ENCODE results near the gene OBP2B. TPM values are rescaled to one million over a fixed set of nuclear protein-coding genes. Genes with fewer than 3 reads are reported as not detected.
"Not testable (repeated sequence)": the region's sequence is repeated elsewhere in the genome, so short reads cannot be mapped to it uniquely, and the experiment has no call there.

OBP2B gene
- polyA plus RNA-seq, 2 of the 4 experiments (the other 2 are of a cell fraction): not detected

- CTCF ChIA-PET: no interaction called here
- DNase-seq (ENCODE audit: low read depth in 1 of 2, low spot score in 1 of 2): no peak
- no peak for ATAC-seq
- 0 out of 3 replicates have a peak, but pooled peaks cover 2% of the 10 kb centered on the region for H3K9me3 ChIP-seq
- H3K4me1 ChIP-seq: no peaks in the 10 kb centered on the region
- 73% methylated on average over 30 of the region's 32 CpGs for WGBS (ENCODE audit: missing lambda C conversion rate)
- H3K4me3 ChIP-seq: no peak overlapping the region
- TF ChIP-seq TP53 (CRISPR knock-in tag; IDR thresholded peaks at IDR 0.05): no peak
- TF ChIP-seq FOSL2 (IDR thresholded peaks at IDR 0.05): no peak
- TF ChIP-seq FOSL2 (CRISPR knock-in tag; IDR thresholded peaks at IDR 0.05): no peak
- no peak for TF ChIP-seq ZNF302 (CRISPR knock-in tag; IDR thresholded peaks at IDR 0.05)
- TF ChIP-seq, protein P1, sequence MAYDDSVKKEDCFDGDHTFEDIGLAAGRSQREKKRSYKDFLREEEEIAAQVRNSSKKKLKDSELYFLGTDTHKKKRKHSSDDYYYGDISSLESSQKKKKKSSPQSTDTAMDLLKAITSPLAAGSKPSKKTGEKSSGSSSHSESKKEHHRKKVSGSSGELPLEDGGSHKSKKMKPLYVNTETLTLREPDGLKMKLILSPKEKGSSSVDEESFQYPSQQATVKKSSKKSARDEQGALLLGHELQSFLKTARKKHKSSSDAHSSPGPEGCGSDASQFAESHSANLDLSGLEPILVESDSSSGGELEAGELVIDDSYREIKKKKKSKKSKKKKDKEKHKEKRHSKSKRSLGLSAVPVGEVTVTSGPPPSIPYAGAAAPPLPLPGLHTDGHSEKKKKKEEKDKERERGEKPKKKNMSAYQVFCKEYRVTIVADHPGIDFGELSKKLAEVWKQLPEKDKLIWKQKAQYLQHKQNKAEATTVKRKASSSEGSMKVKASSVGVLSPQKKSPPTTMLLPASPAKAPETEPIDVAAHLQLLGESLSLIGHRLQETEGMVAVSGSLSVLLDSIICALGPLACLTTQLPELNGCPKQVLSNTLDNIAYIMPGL (CRISPR knock-in tag; IDR thresholded peaks at IDR 0.05; ENCODE audit: borderline replicate concordance): no peak
- no peak for TF ChIP-seq TFCP2L1 (CRISPR knock-in tag; IDR thresholded peaks at IDR 0.05)
- TF ChIP-seq, protein P2, sequence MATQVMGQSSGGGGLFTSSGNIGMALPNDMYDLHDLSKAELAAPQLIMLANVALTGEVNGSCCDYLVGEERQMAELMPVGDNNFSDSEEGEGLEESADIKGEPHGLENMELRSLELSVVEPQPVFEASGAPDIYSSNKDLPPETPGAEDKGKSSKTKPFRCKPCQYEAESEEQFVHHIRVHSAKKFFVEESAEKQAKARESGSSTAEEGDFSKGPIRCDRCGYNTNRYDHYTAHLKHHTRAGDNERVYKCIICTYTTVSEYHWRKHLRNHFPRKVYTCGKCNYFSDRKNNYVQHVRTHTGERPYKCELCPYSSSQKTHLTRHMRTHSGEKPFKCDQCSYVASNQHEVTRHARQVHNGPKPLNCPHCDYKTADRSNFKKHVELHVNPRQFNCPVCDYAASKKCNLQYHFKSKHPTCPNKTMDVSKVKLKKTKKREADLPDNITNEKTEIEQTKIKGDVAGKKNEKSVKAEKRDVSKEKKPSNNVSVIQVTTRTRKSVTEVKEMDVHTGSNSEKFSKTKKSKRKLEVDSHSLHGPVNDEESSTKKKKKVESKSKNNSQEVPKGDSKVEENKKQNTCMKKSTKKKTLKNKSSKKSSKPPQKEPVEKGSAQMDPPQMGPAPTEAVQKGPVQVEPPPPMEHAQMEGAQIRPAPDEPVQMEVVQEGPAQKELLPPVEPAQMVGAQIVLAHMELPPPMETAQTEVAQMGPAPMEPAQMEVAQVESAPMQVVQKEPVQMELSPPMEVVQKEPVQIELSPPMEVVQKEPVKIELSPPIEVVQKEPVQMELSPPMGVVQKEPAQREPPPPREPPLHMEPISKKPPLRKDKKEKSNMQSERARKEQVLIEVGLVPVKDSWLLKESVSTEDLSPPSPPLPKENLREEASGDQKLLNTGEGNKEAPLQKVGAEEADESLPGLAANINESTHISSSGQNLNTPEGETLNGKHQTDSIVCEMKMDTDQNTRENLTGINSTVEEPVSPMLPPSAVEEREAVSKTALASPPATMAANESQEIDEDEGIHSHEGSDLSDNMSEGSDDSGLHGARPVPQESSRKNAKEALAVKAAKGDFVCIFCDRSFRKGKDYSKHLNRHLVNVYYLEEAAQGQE (IDR thresholded peaks at IDR 0.05): no peak
- TF ChIP-seq USF2 (IDR thresholded peaks at IDR 0.05): no peak
- TF ChIP-seq ZFP36 (IDR thresholded peaks at IDR 0.05; ENCODE audit: borderline replicate concordance, partially characterized antibody): no peak
- TF ChIP-seq MYC (IDR thresholded peaks at IDR 0.05; ENCODE audit: borderline replicate concordance, low read length): no peak
- no peak for TF ChIP-seq FOSB (CRISPR knock-in tag; IDR thresholded peaks at IDR 0.05)
- no peak for FAIRE-seq
- H3K4me2 ChIP-seq: no peak overlapping the region
- POLR2A ChIA-PET: no interaction called here
- no peak overlapping the region for H3K27ac ChIP-seq
These were observed 24.8 kb upstream of the OBP2B start for GRCh38 chr9:133233681-133234432.

DNA sequence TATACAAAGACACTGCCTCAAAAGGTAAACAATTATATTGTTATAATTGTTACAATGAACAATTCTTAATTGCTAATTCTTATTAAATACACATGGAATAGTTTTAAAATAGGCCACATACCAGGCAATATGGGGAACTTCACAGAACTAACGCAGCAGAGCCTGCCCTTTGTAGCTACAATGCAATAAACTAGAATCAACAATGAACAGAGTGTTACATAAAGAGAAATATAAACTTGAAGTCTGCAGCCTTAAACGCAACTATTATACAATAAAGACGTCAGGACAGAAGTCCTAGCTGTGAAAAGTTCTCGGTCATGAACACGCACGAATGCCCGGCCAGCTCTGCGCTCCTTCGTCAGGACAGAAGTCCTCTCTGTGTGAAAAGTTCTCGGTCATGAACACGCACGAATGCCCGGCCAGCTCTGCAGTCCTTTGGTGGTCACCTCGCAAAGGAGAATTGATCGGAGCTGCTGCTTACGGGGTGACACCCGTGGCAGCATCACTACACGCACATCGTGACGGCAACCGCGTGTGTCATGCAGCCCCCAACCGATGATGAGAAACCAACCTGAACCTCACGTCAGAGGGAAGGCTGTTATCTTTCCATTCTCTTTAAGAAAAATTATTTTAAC, 23.0 kb upstream of the OBP2B start:
- DNase-seq (ENCODE audit: low read depth in 1 of 2, low spot score in 1 of 2); FAIRE-seq; H3K4me1 ChIP-seq; ATAC-seq; H3K4me3 ChIP-seq; POLR2A ChIA-PET; CTCF ChIA-PET; H3K9me3 ChIP-seq; H3K27ac ChIP-seq; H3K4me2 ChIP-seq: not testable (repeated sequence)
- WGBS (ENCODE audit: missing lambda C conversion rate): 71% methylated on average over 24 of the region's 24 CpGs

DNA sequence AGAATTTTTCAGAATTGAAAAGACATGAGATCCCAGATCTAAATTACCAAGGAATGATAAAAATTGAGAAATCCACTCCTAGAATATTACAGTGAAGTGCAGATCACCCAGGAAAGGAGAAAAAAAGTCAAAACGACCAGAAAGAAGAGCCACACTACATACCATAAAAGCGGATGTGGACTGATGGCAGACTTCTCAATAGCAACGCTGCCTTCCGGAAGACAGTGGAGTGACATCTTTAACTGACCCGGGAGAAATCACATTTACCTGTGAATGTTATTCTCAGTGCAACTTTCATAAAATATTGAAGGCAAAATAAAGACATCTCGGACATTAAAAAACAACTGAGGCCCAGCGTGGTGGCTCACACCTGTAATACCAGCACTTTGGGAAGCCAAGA, 21.5 kb upstream of the OBP2B start:
- H3K27ac ChIP-seq; DNase-seq (ENCODE audit: low read depth in 1 of 2, low spot score in 1 of 2); H3K4me1 ChIP-seq; POLR2A ChIA-PET; FAIRE-seq; H3K9me3 ChIP-seq; H3K4me3 ChIP-seq; ATAC-seq; H3K4me2 ChIP-seq: not testable (repeated sequence)
- WGBS (ENCODE audit: missing lambda C conversion rate): 45% methylated on average over 7 of the region's 7 CpGs
- CTCF ChIA-PET: interaction anchor here (1.1 to 1.7 kb wide), 2 partner anchors 9 to 44 kb away, joined by 3 to 15 read pairs; no protein-coding TSS in a partner anchor
